A549 (cell line): ENCODE data around the gene FUT8. TPM values are rescaled to one million over a fixed set of nuclear protein-coding genes. Genes with fewer than 3 reads are reported as not detected.

Experiments used
- ATAC-seq, 2 experiments: fragments of 200-7000 bp in 1 of 2; fragments of >200 bp in 1 of 2; cut with Nextera tagmentation in 1 of 2; cut with Tn5 transposase in 1 of 2; 3 replicates each; pipeline versions ENCODE4 v1.8.0 to v1.9.1; 2018 to 2020; ENCODE audit warnings: mild to moderate bottlenecking in 1 of 2, moderate library complexity in 1 of 2
- CTCF ChIA-PET: fragments of 300-600 bp; sonication (Branson Sonifier 250); formaldehyde crosslinking; extraction: SDS; loops from one replicate; lab custom pipeline; 2021; ENCODE audit warnings: antibody characterized with exemption, inconsistent platforms; lab: Yijun Ruan, JAX
- POLR2A ChIA-PET: fragments of 350-600 bp; formaldehyde crosslinking; extraction: SDS; loops from one replicate; lab custom pipeline; 2021; ENCODE audit warnings: antibody characterized with exemption, inconsistent platforms; lab: Yijun Ruan, JAX
- DNase-seq, 2 experiments: peaks; one replicate each; pipeline versions ENCODE4 v3.0.0 to v3.0.0-alpha.2; 2011 to 2016; ENCODE audit warnings: low read depth in 1 of 2, low spot score in 1 of 2
- FAIRE-seq: peaks from 2 replicates; lab custom pipeline; 2011; peaks lifted over from hg19 to GRCh38; lab: Jason Lieb, UNC
- H3K27ac ChIP-seq, 2 experiments: fragments of >200 bp; sonication (Bioruptor Twin); formaldehyde crosslinking; 3 replicates each; pipeline ENCODE4 v1.5.1; 2016 to 2017
- H3K4me1 ChIP-seq: fragments of >200 bp; sonication (Bioruptor Twin); formaldehyde crosslinking; 3 replicates; pipeline ENCODE4 v1.6.1; 2016
- H3K4me2 ChIP-seq: fragments of >200 bp; sonication (Bioruptor Twin); formaldehyde crosslinking; 3 replicates; pipeline ENCODE4 v1.6.1; 2016
- H3K4me3 ChIP-seq: fragments of >200 bp; sonication (Bioruptor Twin); formaldehyde crosslinking; 3 replicates; pipeline ENCODE4 v1.5.1; 2016
- H3K9me3 ChIP-seq: fragments of >200 bp; sonication (Bioruptor Twin); formaldehyde crosslinking; 3 replicates; pipeline ENCODE4 v1.6.1; 2016
- BHLHE40 ChIP-seq: IDR thresholded peaks from 2 replicates; pipeline ENCODE4 v1.6.1; 2012; ENCODE audit warnings: low read depth, low read length, inconsistent platforms
- CBX8 ChIP-seq: fragments of 200-600 bp; sonication (generic); IDR thresholded peaks from 2 replicates; pipeline ENCODE4 v1.6.1; 2016
- CEBPB ChIP-seq, 2 experiments: fragments of >200 bp in 1 of 2; sonication (Bioruptor Twin) in 1 of 2; formaldehyde crosslinking in 1 of 2; IDR thresholded peaks; 2 replicates each; pipeline ENCODE4 v1.6.1; 2012 to 2016
- EHMT2 ChIP-seq: fragments of 200-600 bp; sonication (generic); IDR thresholded peaks from 2 replicates; pipeline ENCODE4 v1.6.1; 2016; ENCODE audit warnings: antibody characterized with exemption, low read depth, mild to moderate bottlenecking, moderate library complexity
- EP300 ChIP-seq, 2 experiments: fragments of >200 bp; sonication (Bioruptor Twin); formaldehyde crosslinking; IDR thresholded peaks; 2 replicates in 1 of 2; 3 replicates in 1 of 2; pipeline ENCODE4 v1.6.1; 2016 to 2017
- FOSB ChIP-seq: fragments of 250-450 bp; sonication (Bioruptor Pico); IDR thresholded peaks from 2 replicates; pipeline ENCODE4 v1.5.0; 2020; ENCODE audit warnings: mild to moderate bottlenecking, moderate library complexity
- FOSL2 ChIP-seq, 2 experiments: fragments of 450-650 bp in 1 of 2; fragments of >200 bp in 1 of 2; sonication (Bioruptor Twin) in 1 of 2; formaldehyde crosslinking; IDR thresholded peaks; 2 replicates each; pipeline versions ENCODE4 v1.5.0 to v1.6.1; 2016 to 2020; ENCODE audit warnings: mild to moderate bottlenecking in 1 of 2, moderate library complexity in 1 of 2
- GATA3 ChIP-seq: IDR thresholded peaks from 2 replicates; pipeline ENCODE4 v1.6.1; 2012; ENCODE audit warnings: borderline replicate concordance
- HEYL ChIP-seq: fragments of 250-450 bp; sonication (Bioruptor Pico); IDR thresholded peaks from 2 replicates; pipeline ENCODE4 v1.8.0; 2021; ENCODE audit warnings: mild to moderate bottlenecking, moderate library complexity
- HMGXB4 ChIP-seq: fragments of 250-450 bp; sonication (Bioruptor Pico); IDR thresholded peaks from 2 replicates; pipeline ENCODE4 v1.5.0; 2021; ENCODE audit warnings: mild to moderate bottlenecking, moderate library complexity, borderline replicate concordance
- HOXB13 ChIP-seq: fragments of 250-450 bp; sonication (Bioruptor Pico); IDR thresholded peaks from 2 replicates; pipeline ENCODE4 v1.5.0; 2020; ENCODE audit warnings: low read depth, mild to moderate bottlenecking, moderate library complexity
- KDM1A ChIP-seq: fragments of 200-600 bp; sonication (generic); IDR thresholded peaks from 2 replicates; pipeline ENCODE4 v1.6.1; 2016; ENCODE audit warnings: low read depth, mild to moderate bottlenecking
- KDM5A ChIP-seq: fragments of 200-600 bp; sonication (generic); IDR thresholded peaks from 2 replicates; pipeline ENCODE4 v1.6.1; 2016; ENCODE audit warnings: antibody characterized with exemption, mild to moderate bottlenecking
- MAFK ChIP-seq: fragments of 450-650 bp; IDR thresholded peaks from 2 replicates; pipeline ENCODE4 v1.6.1; 2014; ENCODE audit not compliant: partially characterized antibody
- MAX ChIP-seq: IDR thresholded peaks from 2 replicates; pipeline ENCODE4 v1.6.1; 2012
- NR3C1 ChIP-seq: fragments of >200 bp; sonication (Bioruptor Twin); formaldehyde crosslinking; IDR thresholded peaks from 3 replicates; pipeline ENCODE4 v1.6.1; 2017
- PBX3 ChIP-seq: IDR thresholded peaks from 2 replicates; pipeline ENCODE4 v1.6.1; 2012
- RARB ChIP-seq: fragments of 250-450 bp; sonication (Bioruptor Pico); IDR thresholded peaks from 2 replicates; pipeline ENCODE4 v1.8.0; 2021; ENCODE audit warnings: mild to moderate bottlenecking, moderate library complexity
- RCOR1 ChIP-seq: fragments of 150-350 bp; IDR thresholded peaks from 2 replicates; pipeline ENCODE4 v1.6.1; 2014; ENCODE audit warnings: antibody characterized with exemption, low read length, low read depth
- RFX5 ChIP-seq: fragments of 450-650 bp; IDR thresholded peaks from 2 replicates; pipeline ENCODE4 v1.7.1; 2014; ENCODE audit warnings: antibody characterized with exemption, mild to moderate bottlenecking, moderate library complexity
- SMC3 ChIP-seq: fragments of >200 bp; sonication (Bioruptor Twin); formaldehyde crosslinking; IDR thresholded peaks from 3 replicates; pipeline ENCODE4 v1.6.1; 2018; ENCODE audit warnings: inconsistent platforms
- SREBF2 ChIP-seq: fragments of 450-650 bp; IDR thresholded peaks from 2 replicates; pipeline ENCODE4 v1.6.1; 2014; ENCODE audit warnings: mild to moderate bottlenecking, moderate library complexity
- TFCP2L1 ChIP-seq: fragments of 250-450 bp; sonication (Bioruptor Pico); IDR thresholded peaks from 2 replicates; pipeline ENCODE4 v1.5.0; 2021; ENCODE audit warnings: mild to moderate bottlenecking
- ZNF302 ChIP-seq: fragments of 250-450 bp; sonication (Bioruptor Pico); IDR thresholded peaks from 2 replicates; pipeline ENCODE4 v1.9.0; 2021; ENCODE audit warnings: inconsistent platforms, mild to moderate bottlenecking, moderate library complexity
- WGBS: methylation state at CpG from one replicate; pipeline ENCODE4 v1.1.6; 2017; ENCODE audit errors: missing lambda C conversion rate; 5-methylcytosine and 5-hydroxymethylcytosine counted together
- polyA plus RNA-seq, 4 experiments: library from polyadenylated mRNA; depleted of rRNA in 3 of 4; stranded (reverse); fragments of >200 nt; fragmentation: RNase III in 1 of 4; extraction: RNeasy Plus Mini Kit Qiagen cat#74134 plus additional on column Dnase treatment in 1 of 4; gene quantifications; 2 replicates in 3 of 4; 3 replicates in 1 of 4; pipeline ENCODE4 v1.2.3, GENCODE V29; 2011 to 2017
- TF ChIP-seq, protein P1 (sequence below): fragments of >200 bp; sonication (Bioruptor Twin); formaldehyde crosslinking; IDR thresholded peaks from 2 replicates; pipeline ENCODE4 v1.6.1; 2016

FUT8 gene
- polyA plus RNA-seq, 2 of the 4 experiments (the other 2 are of a cell fraction) = 20.3 to 22.9 TPM

DNA sequence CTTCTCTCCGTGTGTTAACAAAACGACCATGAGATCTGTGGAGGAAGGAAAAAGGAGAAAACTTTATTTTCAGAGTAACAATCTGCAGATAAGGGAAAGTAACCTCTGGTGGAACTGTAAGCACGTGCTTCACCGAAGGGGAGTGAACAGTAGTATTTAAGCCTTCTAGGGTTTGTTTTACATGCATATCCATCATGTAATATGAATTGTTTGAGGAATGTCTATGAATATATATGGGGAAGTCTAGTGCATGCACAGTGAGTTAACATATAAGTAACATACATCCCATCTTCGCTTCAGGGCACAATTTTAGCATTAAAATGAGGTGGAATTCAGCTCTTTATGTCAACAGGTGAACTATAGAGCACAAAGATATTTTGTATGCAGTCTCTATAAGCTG, 101.1 kb downstream of the FUT8 start (continued):
- TF ChIP-seq FOSB = no peak
- no peak for TF ChIP-seq SMC3
- TF ChIP-seq MAFK = no peak

GRCh38 chr14:65517635-65518542, 105.4 kb downstream of the FUT8 start:
- ATAC-seq (no peak), FAIRE-seq (no peak), DNase-seq (no peak)
- ChIA-PET CTCF (interaction anchor here (0.6 kb wide), 2 partner anchors 119 to 174 kb away, joined by 3 read pairs; no protein-coding TSS in a partner anchor), POLR2A (no interaction called here)
- H3K4me2 ChIP-seq = no peak overlapping the region
- H3K9me3 ChIP-seq = no peaks in the 10 kb centered on the region; the same call in 2 of the 3 replicates
- no peak for TF ChIP-seq EHMT2
- TF ChIP-seq SREBF2 = no peak
- TF ChIP-seq RCOR1 = no peak
- no peak for TF ChIP-seq KDM5A
- TF ChIP-seq CEBPB (IDR thresholded peaks at IDR 0.05) = no peak
- no peak for TF ChIP-seq ZNF302 (CRISPR knock-in tag)
- H3K4me3 ChIP-seq = no peak overlapping the region
- H3K27ac ChIP-seq = no peak overlapping the region
- no peaks in the 10 kb centered on the region for H3K4me1 ChIP-seq

- ChIA-PET POLR2A (no interaction called here), CTCF (interaction anchor here (0.9 kb wide), 1 partner anchor 35 kb away, joined by 3 read pairs; no protein-coding TSS in a partner anchor)
- Histone ChIP-seq H3K9me3 (no peaks in the 10 kb centered on the region; the same call in 2 of the 3 replicates), H3K4me1 (no peaks in the 10 kb centered on the region), H3K4me3 (no peak overlapping the region), H3K27ac (no peak overlapping the region), H3K4me2 (no peak overlapping the region)
- ATAC-seq = no peak
- no peak for FAIRE-seq
- 81% methylated on average over 10 of the region's 11 CpGs for WGBS
- no peak for TF ChIP-seq FOSL2 (IDR thresholded peaks at IDR 0.05)
- TF ChIP-seq FOSL2 (CRISPR knock-in tag; IDR thresholded peaks at IDR 0.05) = no peak
- no peak for TF ChIP-seq RARB (CRISPR knock-in tag)
- TF ChIP-seq KDM1A = no peak
- TF ChIP-seq EP300 (IDR thresholded peaks at IDR 0.05) = no peak
- TF ChIP-seq HOXB13 (CRISPR knock-in tag) = no peak
- no peak for DNase-seq
Observed at GRCh38 chr14:65528069-65528468, 115.5 kb downstream of the FUT8 start.

DNA sequence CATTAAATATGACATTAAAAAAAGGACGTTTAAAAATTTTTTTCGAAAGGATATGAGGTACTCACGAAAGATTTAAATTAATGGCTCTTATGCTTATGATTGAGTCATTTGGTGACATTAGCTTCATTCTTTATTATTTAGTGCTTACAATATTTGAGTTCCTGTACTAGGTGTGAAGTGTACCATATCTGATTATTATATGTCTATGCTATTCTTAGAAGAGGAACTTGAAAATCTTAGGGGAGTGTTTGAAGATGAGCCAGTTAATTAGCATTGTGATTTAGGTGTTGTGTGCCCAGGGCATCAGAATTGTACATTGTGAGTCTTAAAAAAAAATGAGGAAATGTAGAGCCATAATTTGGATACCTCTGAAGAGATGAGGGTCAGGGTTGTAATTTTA, 118.6 kb downstream of the FUT8 start:
- 81% methylated on average over 3 of the region's 3 CpGs for WGBS
- DNase-seq (no peak), FAIRE-seq (no peak), ATAC-seq (no peak)
- H3K4me1 ChIP-seq = no peaks in the 10 kb centered on the region
- no peaks in the 10 kb centered on the region; the same call in 2 of the 3 replicates for H3K9me3 ChIP-seq
- ChIA-PET CTCF (no interaction called here), POLR2A (no interaction called here)
- no peak overlapping the region for H3K4me3 ChIP-seq
- TF ChIP-seq GATA3 = no peak
- H3K27ac ChIP-seq = no peak overlapping the region
- no peak overlapping the region for H3K4me2 ChIP-seq

- Histone ChIP-seq H3K4me1 (no peaks in the 10 kb centered on the region), H3K4me2 (no peak overlapping the region), H3K4me3 (no peak overlapping the region), H3K9me3 (no peaks in the 10 kb centered on the region), H3K27ac (no peak overlapping the region)
- FAIRE-seq (no peak), ATAC-seq (no peak), DNase-seq (no peak)
- WGBS = 91% methylated on average over 4 of the region's 4 CpGs
- ChIA-PET CTCF (interaction anchor here (0.6 kb wide), 1 partner anchor 431 kb away, joined by 3 read pairs; no protein-coding TSS in a partner anchor), POLR2A (no interaction called here)
- TF ChIP-seq MAX (no peak), FOSL2 (IDR thresholded peaks at IDR 0.05) (no peak), FOSL2 (CRISPR knock-in tag; IDR thresholded peaks at IDR 0.05) (no peak), HMGXB4 (CRISPR knock-in tag) (no peak), HEYL (CRISPR knock-in tag) (no peak), RARB (CRISPR knock-in tag) (no peak), BHLHE40 (no peak), RFX5 (no peak), PBX3 (no peak), TFCP2L1 (CRISPR knock-in tag) (no peak), RCOR1 (no peak), KDM1A (no peak), SMC3 (no peak), KDM5A (no peak), NR3C1 (no peak), CBX8 (no peak)
- TF ChIP-seq, protein P1, sequence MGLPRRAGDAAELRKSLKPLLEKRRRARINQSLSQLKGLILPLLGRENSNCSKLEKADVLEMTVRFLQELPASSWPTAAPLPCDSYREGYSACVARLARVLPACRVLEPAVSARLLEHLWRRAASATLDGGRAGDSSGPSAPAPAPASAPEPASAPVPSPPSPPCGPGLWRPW = no peak
Observed at GRCh38 chr14:65533736-65534404, 121.3 kb downstream of the FUT8 start.
